SK-N-SH (cell line): ENCODE data around the gene CLSTN2.

Experiments
- EP300 ChIP-seq, 2 experiments: IDR thresholded peaks; 2 replicates each; pipeline versions ENCODE4 v1.4.0 to v1.6.1; 2012; ENCODE audit warnings: borderline replicate concordance in 1 of 2, low read depth in 1 of 2, low read length in 1 of 2
- EZH2phosphoT487 ChIP-seq: fragments of 200-600 bp; sonication (generic); IDR thresholded peaks from 2 replicates; pipeline ENCODE4 v1.6.1; 2017; ENCODE audit warnings: low read depth, mixed run types, mild to moderate bottlenecking, antibody characterized with exemption, moderate library complexity, borderline replicate concordance
- JUND ChIP-seq: IDR thresholded peaks from 2 replicates; pipeline ENCODE4 v1.4.0; 2012
- MXI1 ChIP-seq: IDR thresholded peaks from 2 replicates; pipeline ENCODE4 v1.6.1; 2012; ENCODE audit warnings: mild to moderate bottlenecking, low read depth, low read length, improper control_type of control experiment
- POLR2AphosphoS5 ChIP-seq: IDR thresholded peaks from 2 replicates; pipeline ENCODE4 v1.6.1; 2012; ENCODE audit warnings: low read depth, low read length
- RFX5 ChIP-seq: IDR thresholded peaks from 2 replicates; pipeline ENCODE4 v1.6.1; 2012; ENCODE audit warnings: mild to moderate bottlenecking, improper control_type of control experiment, low read length
- TF ChIP-seq, protein P1 (sequence below): fragments of 200-600 bp; sonication (generic); IDR thresholded peaks from 2 replicates; pipeline ENCODE4 v1.6.1; 2017; ENCODE audit warnings: antibody characterized with exemption, mild to moderate bottlenecking, moderate library complexity
- TF ChIP-seq, protein P2 (sequence below): IDR thresholded peaks from 2 replicates; pipeline ENCODE4 v1.4.0; 2012; ENCODE audit warnings: low read depth

DNA sequence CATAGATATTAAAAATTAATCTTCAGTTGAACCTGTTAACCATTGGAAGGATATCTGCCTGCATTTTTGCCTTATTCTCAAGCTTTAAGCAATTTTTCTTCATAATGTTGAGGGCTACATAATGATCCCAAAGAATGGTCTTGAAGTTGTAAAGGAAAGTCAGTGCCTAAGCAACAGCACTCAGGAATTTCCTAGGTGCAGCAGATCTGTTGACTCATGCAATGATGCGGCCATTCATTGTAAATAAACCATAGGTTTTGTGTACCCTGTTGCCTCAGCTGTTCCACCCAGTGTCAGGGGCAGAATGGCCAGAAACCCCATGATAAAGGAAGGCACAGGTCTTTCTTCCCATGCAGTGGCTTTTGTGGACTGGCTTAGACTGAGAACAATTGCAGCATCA lies 664.5 kb downstream of the CLSTN2 start:
- TF ChIP-seq EZH2phosphoT487 (no peak), JUND (no peak), POLR2AphosphoS5 (no peak), RFX5 (no peak), EP300 (IDR thresholded peaks at IDR 0.05; ENCODE audit: borderline replicate concordance in 1 of 2, low read depth in 1 of 2, low read length in 1 of 2) (no peak), MXI1 (no peak)
- TF ChIP-seq, protein P1, sequence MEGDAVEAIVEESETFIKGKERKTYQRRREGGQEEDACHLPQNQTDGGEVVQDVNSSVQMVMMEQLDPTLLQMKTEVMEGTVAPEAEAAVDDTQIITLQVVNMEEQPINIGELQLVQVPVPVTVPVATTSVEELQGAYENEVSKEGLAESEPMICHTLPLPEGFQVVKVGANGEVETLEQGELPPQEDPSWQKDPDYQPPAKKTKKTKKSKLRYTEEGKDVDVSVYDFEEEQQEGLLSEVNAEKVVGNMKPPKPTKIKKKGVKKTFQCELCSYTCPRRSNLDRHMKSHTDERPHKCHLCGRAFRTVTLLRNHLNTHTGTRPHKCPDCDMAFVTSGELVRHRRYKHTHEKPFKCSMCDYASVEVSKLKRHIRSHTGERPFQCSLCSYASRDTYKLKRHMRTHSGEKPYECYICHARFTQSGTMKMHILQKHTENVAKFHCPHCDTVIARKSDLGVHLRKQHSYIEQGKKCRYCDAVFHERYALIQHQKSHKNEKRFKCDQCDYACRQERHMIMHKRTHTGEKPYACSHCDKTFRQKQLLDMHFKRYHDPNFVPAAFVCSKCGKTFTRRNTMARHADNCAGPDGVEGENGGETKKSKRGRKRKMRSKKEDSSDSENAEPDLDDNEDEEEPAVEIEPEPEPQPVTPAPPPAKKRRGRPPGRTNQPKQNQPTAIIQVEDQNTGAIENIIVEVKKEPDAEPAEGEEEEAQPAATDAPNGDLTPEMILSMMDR: no peak
- TF ChIP-seq, protein P2, sequence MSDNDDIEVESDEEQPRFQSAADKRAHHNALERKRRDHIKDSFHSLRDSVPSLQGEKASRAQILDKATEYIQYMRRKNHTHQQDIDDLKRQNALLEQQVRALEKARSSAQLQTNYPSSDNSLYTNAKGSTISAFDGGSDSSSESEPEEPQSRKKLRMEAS: no peak
